H1 (cell line): Measurements from ENCODE around the gene C15orf40. TPM values are rescaled to one million over a fixed set of nuclear protein-coding genes. Genes with fewer than 3 reads are reported as not detected.

Source experiments
- CBX8 ChIP-seq: fragments of 300-800, 300-1000 bp; sonication (generic); IDR thresholded peaks from 2 replicates; pipeline ENCODE4 v1.7.1; 2016; ENCODE audit warnings: low read depth, low read length, borderline replicate concordance
- EGR1 ChIP-seq: IDR thresholded peaks from 2 replicates; pipeline ENCODE4 v1.6.1; 2011; ENCODE audit warnings: low read depth, low read length, borderline replicate concordance
- JUN ChIP-seq: IDR thresholded peaks from 2 replicates; pipeline ENCODE4 v1.6.1; 2011; ENCODE audit warnings: low read depth, mild to moderate bottlenecking, improper control_type of control experiment, low read length
- KDM5A ChIP-seq: fragments of 200-600 bp; IDR thresholded peaks from 2 replicates; pipeline ENCODE4 v1.7.1; 2012; ENCODE audit warnings: mild to moderate bottlenecking, low read length, inconsistent platforms, mixed read lengths
- NRF1 ChIP-seq: IDR thresholded peaks from 2 replicates; pipeline ENCODE4 v1.6.1; 2011; ENCODE audit warnings: mild to moderate bottlenecking, low read depth, low read length, improper control_type of control experiment
- TEAD4 ChIP-seq: IDR thresholded peaks from 2 replicates; pipeline ENCODE4 v1.6.1; 2012; ENCODE audit warnings: low read depth, low read length, inconsistent platforms, mixed read lengths
- YY1 ChIP-seq: IDR thresholded peaks from 2 replicates; pipeline ENCODE4 v1.6.1; 2011; ENCODE audit warnings: low read depth, mild to moderate bottlenecking, low read length
- polyA plus RNA-seq, 7 experiments: library from polyadenylated mRNA; depleted of rRNA in 3 of 7; stranded (reverse) in 5 of 7; unstranded in 2 of 7; fragments of >200 nt in 5 of 7; fragments of 200-250 nt in 2 of 7; gene quantifications; 1 replicate in 5 of 7; 2 replicates in 1 of 7; 4 replicates in 1 of 7; pipeline versions ENCODE4 v1.2.1 to v1.2.3, GENCODE V29; 2011 to 2013; ENCODE audit warnings: missing spikeins in 2 of 7, mixed read lengths in 2 of 7
- total RNA-seq: library from RNA; stranded (reverse); fragmentation: NEBNext Ultra II Directional; extraction: Animal tissue kit (Norgen Biotek cat#: 25700); gene quantifications from 2 replicates; pipeline ENCODE4 v1.2.1, GENCODE V29; 2021
- TF ChIP-seq, protein P1 (sequence below): fragments of 300-600 bp; sonication (generic); IDR thresholded peaks from 2 replicates; pipeline ENCODE4 v1.7.1; 2012; ENCODE audit warnings: low read length, moderate library complexity, mild to moderate bottlenecking, inconsistent platforms; ENCODE audit not compliant: insufficient replicate concordance

C15orf40 gene
- total and polyA plus RNA-seq, 2 of the 8 experiments (the other 6 are each of a cell fraction or from before 2014, with no cell fraction given), result 10.7 TPM

DNA sequence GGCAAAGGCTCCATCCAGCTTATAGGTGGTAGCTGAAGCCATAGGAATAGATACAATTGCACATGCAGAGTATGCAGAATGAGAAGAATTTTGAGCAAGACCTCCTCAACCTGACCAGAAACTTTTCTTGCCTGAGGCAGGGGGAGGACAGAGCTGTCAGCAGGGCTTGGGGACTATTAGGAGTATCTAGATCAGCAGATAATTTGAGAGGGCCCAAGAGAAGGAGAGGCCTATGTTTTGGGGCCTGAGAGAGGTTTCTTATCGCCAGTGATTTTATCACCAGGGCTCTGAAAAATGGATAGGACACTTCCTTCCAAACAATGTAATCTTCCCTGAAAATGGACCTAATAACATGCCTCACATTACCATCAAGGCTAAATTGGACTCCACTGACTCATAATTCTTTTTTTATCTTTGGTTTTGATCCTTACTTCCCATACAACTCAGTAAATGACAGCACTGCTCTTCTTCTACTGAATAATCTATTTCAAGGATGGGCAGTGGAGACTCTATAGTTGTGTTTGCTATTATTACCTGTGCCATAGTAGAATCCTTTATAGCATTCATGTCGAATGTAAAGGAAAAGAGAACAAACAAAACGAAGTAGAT, 41.3 kb downstream of the C15orf40 start (continued):
- TF ChIP-seq, protein P1, sequence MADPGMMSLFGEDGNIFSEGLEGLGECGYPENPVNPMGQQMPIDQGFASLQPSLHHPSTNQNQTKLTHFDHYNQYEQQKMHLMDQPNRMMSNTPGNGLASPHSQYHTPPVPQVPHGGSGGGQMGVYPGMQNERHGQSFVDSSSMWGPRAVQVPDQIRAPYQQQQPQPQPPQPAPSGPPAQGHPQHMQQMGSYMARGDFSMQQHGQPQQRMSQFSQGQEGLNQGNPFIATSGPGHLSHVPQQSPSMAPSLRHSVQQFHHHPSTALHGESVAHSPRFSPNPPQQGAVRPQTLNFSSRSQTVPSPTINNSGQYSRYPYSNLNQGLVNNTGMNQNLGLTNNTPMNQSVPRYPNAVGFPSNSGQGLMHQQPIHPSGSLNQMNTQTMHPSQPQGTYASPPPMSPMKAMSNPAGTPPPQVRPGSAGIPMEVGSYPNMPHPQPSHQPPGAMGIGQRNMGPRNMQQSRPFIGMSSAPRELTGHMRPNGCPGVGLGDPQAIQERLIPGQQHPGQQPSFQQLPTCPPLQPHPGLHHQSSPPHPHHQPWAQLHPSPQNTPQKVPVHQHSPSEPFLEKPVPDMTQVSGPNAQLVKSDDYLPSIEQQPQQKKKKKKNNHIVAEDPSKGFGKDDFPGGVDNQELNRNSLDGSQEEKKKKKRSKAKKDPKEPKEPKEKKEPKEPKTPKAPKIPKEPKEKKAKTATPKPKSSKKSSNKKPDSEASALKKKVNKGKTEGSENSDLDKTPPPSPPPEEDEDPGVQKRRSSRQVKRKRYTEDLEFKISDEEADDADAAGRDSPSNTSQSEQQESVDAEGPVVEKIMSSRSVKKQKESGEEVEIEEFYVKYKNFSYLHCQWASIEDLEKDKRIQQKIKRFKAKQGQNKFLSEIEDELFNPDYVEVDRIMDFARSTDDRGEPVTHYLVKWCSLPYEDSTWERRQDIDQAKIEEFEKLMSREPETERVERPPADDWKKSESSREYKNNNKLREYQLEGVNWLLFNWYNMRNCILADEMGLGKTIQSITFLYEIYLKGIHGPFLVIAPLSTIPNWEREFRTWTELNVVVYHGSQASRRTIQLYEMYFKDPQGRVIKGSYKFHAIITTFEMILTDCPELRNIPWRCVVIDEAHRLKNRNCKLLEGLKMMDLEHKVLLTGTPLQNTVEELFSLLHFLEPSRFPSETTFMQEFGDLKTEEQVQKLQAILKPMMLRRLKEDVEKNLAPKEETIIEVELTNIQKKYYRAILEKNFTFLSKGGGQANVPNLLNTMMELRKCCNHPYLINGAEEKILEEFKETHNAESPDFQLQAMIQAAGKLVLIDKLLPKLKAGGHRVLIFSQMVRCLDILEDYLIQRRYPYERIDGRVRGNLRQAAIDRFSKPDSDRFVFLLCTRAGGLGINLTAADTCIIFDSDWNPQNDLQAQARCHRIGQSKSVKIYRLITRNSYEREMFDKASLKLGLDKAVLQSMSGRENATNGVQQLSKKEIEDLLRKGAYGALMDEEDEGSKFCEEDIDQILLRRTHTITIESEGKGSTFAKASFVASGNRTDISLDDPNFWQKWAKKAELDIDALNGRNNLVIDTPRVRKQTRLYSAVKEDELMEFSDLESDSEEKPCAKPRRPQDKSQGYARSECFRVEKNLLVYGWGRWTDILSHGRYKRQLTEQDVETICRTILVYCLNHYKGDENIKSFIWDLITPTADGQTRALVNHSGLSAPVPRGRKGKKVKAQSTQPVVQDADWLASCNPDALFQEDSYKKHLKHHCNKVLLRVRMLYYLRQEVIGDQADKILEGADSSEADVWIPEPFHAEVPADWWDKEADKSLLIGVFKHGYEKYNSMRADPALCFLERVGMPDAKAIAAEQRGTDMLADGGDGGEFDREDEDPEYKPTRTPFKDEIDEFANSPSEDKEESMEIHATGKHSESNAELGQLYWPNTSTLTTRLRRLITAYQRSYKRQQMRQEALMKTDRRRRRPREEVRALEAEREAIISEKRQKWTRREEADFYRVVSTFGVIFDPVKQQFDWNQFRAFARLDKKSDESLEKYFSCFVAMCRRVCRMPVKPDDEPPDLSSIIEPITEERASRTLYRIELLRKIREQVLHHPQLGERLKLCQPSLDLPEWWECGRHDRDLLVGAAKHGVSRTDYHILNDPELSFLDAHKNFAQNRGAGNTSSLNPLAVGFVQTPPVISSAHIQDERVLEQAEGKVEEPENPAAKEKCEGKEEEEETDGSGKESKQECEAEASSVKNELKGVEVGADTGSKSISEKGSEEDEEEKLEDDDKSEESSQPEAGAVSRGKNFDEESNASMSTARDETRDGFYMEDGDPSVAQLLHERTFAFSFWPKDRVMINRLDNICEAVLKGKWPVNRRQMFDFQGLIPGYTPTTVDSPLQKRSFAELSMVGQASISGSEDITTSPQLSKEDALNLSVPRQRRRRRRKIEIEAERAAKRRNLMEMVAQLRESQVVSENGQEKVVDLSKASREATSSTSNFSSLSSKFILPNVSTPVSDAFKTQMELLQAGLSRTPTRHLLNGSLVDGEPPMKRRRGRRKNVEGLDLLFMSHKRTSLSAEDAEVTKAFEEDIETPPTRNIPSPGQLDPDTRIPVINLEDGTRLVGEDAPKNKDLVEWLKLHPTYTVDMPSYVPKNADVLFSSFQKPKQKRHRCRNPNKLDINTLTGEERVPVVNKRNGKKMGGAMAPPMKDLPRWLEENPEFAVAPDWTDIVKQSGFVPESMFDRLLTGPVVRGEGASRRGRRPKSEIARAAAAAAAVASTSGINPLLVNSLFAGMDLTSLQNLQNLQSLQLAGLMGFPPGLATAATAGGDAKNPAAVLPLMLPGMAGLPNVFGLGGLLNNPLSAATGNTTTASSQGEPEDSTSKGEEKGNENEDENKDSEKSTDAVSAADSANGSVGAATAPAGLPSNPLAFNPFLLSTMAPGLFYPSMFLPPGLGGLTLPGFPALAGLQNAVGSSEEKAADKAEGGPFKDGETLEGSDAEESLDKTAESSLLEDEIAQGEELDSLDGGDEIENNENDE, result no peak
- TF ChIP-seq JUN, result no peak
- no peak for TF ChIP-seq EGR1
- TF ChIP-seq NRF1, result no peak
- no peak for TF ChIP-seq TEAD4
- no peak for TF ChIP-seq CBX8
- TF ChIP-seq KDM5A, result no peak
- no peak for TF ChIP-seq YY1
